Measurements from ENCODE around the gene CSF3R. TPM values are rescaled to one million over a fixed set of nuclear protein-coding genes. Genes with fewer than 3 reads are reported as not detected.

The CSF3R gene
- polyA plus RNA-seq (ENCODE audit: insufficient read depth in 1 of 5, insufficient read length in 5 of 5, low replicate concordance in 1 of 5) = 10 to 100 TPM in 2 of 5 donors, 1 to 10 TPM in 3; 7.4 to 10.9 (median 8.7) TPM
- long read RNA-seq, donor 1, partial matches to known transcripts = 0 of 5 reads
- long read RNA-seq, donor 1, other reads (novel, unspliced or antisense) = 0 of 5 reads
- long read RNA-seq, donor 2, partial matches to known transcripts = 0 of 1 reads
- long read RNA-seq, donor 2, other reads (novel, unspliced or antisense) = 0 of 1 reads
- long read RNA-seq, donor 3, partial matches to known transcripts = 0 of 1 reads
- long read RNA-seq, donor 3, other reads (novel, unspliced or antisense) = 0 of 1 reads
- long read RNA-seq, donor 4 = 0 reads
- long read RNA-seq, donor 5 = 0 reads
- long read RNA-seq, donor 6, partial matches to known transcripts = 0 of 1 reads
- long read RNA-seq, donor 6, other reads (novel, unspliced or antisense) = 0 of 1 reads
- long read RNA-seq, donor 7, partial matches to known transcripts = 0 of 1 reads
- long read RNA-seq, donor 7, other reads (novel, unspliced or antisense) = 0 of 1 reads
- long read RNA-seq, donor 8 = 0 reads

GRCh38 chr1:36482724-36483388 lies at the start of gene CSF3R:
CSF3R (minus strand) TSS chr1:36482913; CDS start chr1:36479496, 3,417 bp downstream.
- DNase-seq = no peak

GRCh38 chr1:36531833-36532232 lies 49.1 kb upstream of the CSF3R start:
- DNase-seq = no peak

- DNase-seq = no peak
Observed at GRCh38 chr1:36530791-36531190, 48.1 kb upstream of the CSF3R start.

- no peak for DNase-seq
Observed at GRCh38 chr1:36530261-36530660, 47.5 kb upstream of the CSF3R start.

- no peak for DNase-seq
Observed at GRCh38 chr1:36529769-36530260, 47.1 kb upstream of the CSF3R start.

GRCh38 chr1:36528361-36529349 lies 45.9 kb upstream of the CSF3R start:
- DNase-seq = no peak

GRCh38 chr1:36525166-36525565 lies 42.5 kb upstream of the CSF3R start:
- DNase-seq = no peak

- no peak for DNase-seq
Observed at GRCh38 chr1:36524359-36525062, 41.8 kb upstream of the CSF3R start.

GRCh38 chr1:36523850-36524249 lies 41.1 kb upstream of the CSF3R start:
- no peak for DNase-seq

- DNase-seq = no peak
Observed at GRCh38 chr1:36523230-36523495, 40.5 kb upstream of the CSF3R start.

- no peak for DNase-seq
Observed at GRCh38 chr1:36522461-36523229, 39.9 kb upstream of the CSF3R start.

GRCh38 chr1:36522021-36522420 lies 39.3 kb upstream of the CSF3R start:
- no peak for DNase-seq

GRCh38 chr1:36520771-36521420 lies 38.2 kb upstream of the CSF3R start:
- no peak for DNase-seq

- no peak for DNase-seq
Observed at GRCh38 chr1:36520056-36520455, 37.3 kb upstream of the CSF3R start.

- no peak for DNase-seq
Observed at GRCh38 chr1:36517011-36517771, 34.5 kb upstream of the CSF3R start.

- DNase-seq = peak; percentile 17 to 25
Observed at GRCh38 chr1:36516372-36517010, 33.8 kb upstream of the CSF3R start.

- no peak for DNase-seq
Observed at GRCh38 chr1:36515315-36516138, 32.8 kb upstream of the CSF3R start.
